HEK293 (cell line): ENCODE measurements around the gene IRF1.

Source experiments
- CTCF ChIA-PET: fragments of 350-600 bp; formaldehyde crosslinking; extraction: SDS; loops from one replicate; lab custom pipeline; 2021; ENCODE audit warnings: antibody characterized with exemption; lab: Yijun Ruan, JAX
- POLR2A ChIA-PET: fragments of 300-600 bp; formaldehyde crosslinking; extraction: SDS; loops from one replicate; lab custom pipeline; 2020; ENCODE audit warnings: antibody characterized with exemption, inconsistent platforms; lab: Yijun Ruan, JAX
- H3K27ac ChIP-seq: fragments of 200-500 bp; sonication (Bioruptor generic); 2 replicates; pipeline ENCODE4 v1.5.1; 2014; ENCODE audit warnings: low read depth, low read length, control low read depth, inconsistent platforms; ENCODE audit errors: extremely low read depth
- H3K36me3 ChIP-seq, 2 experiments: fragments of 200-500 bp in 1 of 2; sonication (Bioruptor generic) in 1 of 2; 1 replicate in 1 of 2; 2 replicates in 1 of 2; pipeline ENCODE4 v1.5.1; 2014 to 2017; ENCODE audit warnings: inconsistent platforms in 2 of 2, low read length in 2 of 2; ENCODE audit not compliant: control insufficient read depth in 2 of 2, insufficient read depth in 1 of 2
- H3K4me1 ChIP-seq: fragments of 200-500 bp; sonication (Bioruptor generic); 2 replicates; pipeline ENCODE4 v1.5.1; 2014; ENCODE audit warnings: mild to moderate bottlenecking, low read length, inconsistent platforms; ENCODE audit not compliant: control insufficient read depth, insufficient read depth
- H3K4me3 ChIP-seq: 2 replicates; pipeline ENCODE4 v1.5.1; 2011; ENCODE audit warnings: low read depth, mild to moderate bottlenecking, control low read depth, low read length, moderate library complexity
- H3K9me3 ChIP-seq: fragments of 200-500 bp; sonication (Bioruptor generic); 2 replicates; pipeline ENCODE4 v1.5.1; 2014; ENCODE audit warnings: low read depth, low read length, inconsistent platforms; ENCODE audit not compliant: control insufficient read depth, insufficient read depth
- GLI4 ChIP-seq: fragments of 450-650 bp; formaldehyde crosslinking; IDR thresholded peaks from 2 replicates; pipeline ENCODE4 v1.5.1; 2016; ENCODE audit warnings: missing biosample characterization, missing genetic modification characterization
- PATZ1 ChIP-seq: fragments of 450-650 bp; formaldehyde crosslinking; IDR thresholded peaks from 2 replicates; pipeline ENCODE4 v1.5.1; 2016; ENCODE audit warnings: missing biosample characterization, missing genetic modification characterization
- PRDM4 ChIP-seq: fragments of 450-650 bp; formaldehyde crosslinking; IDR thresholded peaks from 2 replicates; pipeline ENCODE4 v1.5.1; 2017; ENCODE audit warnings: missing biosample characterization, missing genetic modification characterization
- SALL2 ChIP-seq: fragments of 450-650 bp; formaldehyde crosslinking; IDR thresholded peaks from 2 replicates; pipeline ENCODE4 v1.5.0; 2017; ENCODE audit warnings: missing biosample characterization, mild to moderate bottlenecking, missing genetic modification characterization, borderline replicate concordance
- YY1 ChIP-seq: fragments of 450-650 bp; formaldehyde crosslinking; IDR thresholded peaks from 2 replicates; pipeline ENCODE4 v1.5.1; 2018; ENCODE audit warnings: missing biosample characterization, missing genetic modification characterization
- ZBTB20 ChIP-seq: fragments of 450-650 bp; formaldehyde crosslinking; IDR thresholded peaks from 2 replicates; pipeline ENCODE4 v1.5.1; 2016; ENCODE audit warnings: missing biosample characterization, missing genetic modification characterization
- ZFP41 ChIP-seq: fragments of 450-650 bp; formaldehyde crosslinking; IDR thresholded peaks from 2 replicates; pipeline ENCODE4 v1.5.1; 2016; ENCODE audit warnings: missing biosample characterization, missing genetic modification characterization, borderline replicate concordance
- ZNF10 ChIP-seq: fragments of 450-650 bp; formaldehyde crosslinking; IDR thresholded peaks from 2 replicates; pipeline ENCODE4 v1.5.1; 2017; ENCODE audit warnings: missing biosample characterization, missing genetic modification characterization
- ZNF112 ChIP-seq: fragments of 450-650 bp; formaldehyde crosslinking; IDR thresholded peaks from 2 replicates; pipeline ENCODE4 v1.5.0; 2017; ENCODE audit warnings: missing biosample characterization, missing genetic modification characterization
- ZNF2 ChIP-seq: fragments of 450-650 bp; formaldehyde crosslinking; IDR thresholded peaks from 2 replicates; pipeline ENCODE4 v1.5.1; 2016; ENCODE audit warnings: missing biosample characterization, missing genetic modification characterization
- ZNF366 ChIP-seq: fragments of 450-650 bp; formaldehyde crosslinking; conservative IDR thresholded peaks from 2 replicates; pipeline ENCODE4 v1.5.1; 2016; ENCODE audit warnings: missing biosample characterization, missing genetic modification characterization
- ZNF600 ChIP-seq: fragments of 450-650 bp; formaldehyde crosslinking; IDR thresholded peaks from 2 replicates; pipeline ENCODE4 v1.5.1; 2016; ENCODE audit warnings: missing biosample characterization, missing genetic modification characterization
- ZNF707 ChIP-seq: fragments of 450-650 bp; formaldehyde crosslinking; IDR thresholded peaks from 2 replicates; pipeline ENCODE4 v1.5.1; 2016; ENCODE audit warnings: missing biosample characterization, missing genetic modification characterization

IRF1 gene

GRCh38 chr5:132500244-132500930 is 9.8 kb upstream of the IRF1 start:
- Histone ChIP-seq H3K4me3 (no peak overlapping the region), H3K9me3 (no peaks in the 10 kb centered on the region), H3K27ac (no peak overlapping the region), H3K4me1 (peaks cover 2% of the 10 kb centered on the region), H3K36me3 (no peaks in the 10 kb centered on the region)
- peak; percentile 43; the same call in 1 of the 2 replicates for TF ChIP-seq ZNF10 (tag by site-specific recombination)
- TF ChIP-seq YY1 (tag by site-specific recombination): no peak
- ChIA-PET POLR2A (interaction anchor here (0.8 to 1.5 kb wide), 4 partner anchors 10 to 277 kb away, joined by 3 to 11 read pairs (median 4); partner anchors contain the start of gene IRF1), CTCF (interaction anchor here (0.6 to 7.7 kb wide), 36 partner anchors 8 to 435 kb away, joined by 3 to 140 read pairs (median 4); partner anchors contain the start of gene SLC22A4)

GRCh38 chr5:132499440-132500243 is 9.1 kb upstream of the IRF1 start:
- POLR2A ChIA-PET: interaction anchor here (0.8 to 1.2 kb wide), 3 partner anchors 9 to 278 kb away, joined by 3 to 4 read pairs (median 3); partner anchors contain the start of gene IRF1
- Histone ChIP-seq H3K4me1 (peaks cover 4% of the 10 kb centered on the region), H3K27ac (no peak overlapping the region), H3K36me3 (no peaks in the 10 kb centered on the region), H3K9me3 (no peaks in the 10 kb centered on the region), H3K4me3 (no peak overlapping the region)
- TF ChIP-seq ZNF600 (tag by site-specific recombination): peak; percentile 79; the same call in 1 of the 2 replicates
- TF ChIP-seq PRDM4 (tag by site-specific recombination): no peak
- TF ChIP-seq SALL2: no peak
- CTCF ChIA-PET: interaction anchor here (1.0 to 7.7 kb wide), 14 partner anchors 10 to 320 kb away, joined by 3 to 140 read pairs (median 10); partner anchors contain the start of gene SLC22A4

- no peak overlapping the region for H3K27ac ChIP-seq
- no peaks in the 10 kb centered on the region for H3K9me3 ChIP-seq
- H3K4me1 ChIP-seq: peaks cover 4% of the 10 kb centered on the region
- H3K4me3 ChIP-seq: no peak overlapping the region
- POLR2A ChIA-PET: interaction anchor here (0.8 kb wide), 1 partner anchor 8 kb away, joined by 3 read pairs; the partner anchor contains the start of gene IRF1
- TF ChIP-seq ZBTB20 (tag by site-specific recombination): no peak
- TF ChIP-seq ZNF2: no peak
- no peak for TF ChIP-seq ZNF112 (tag by site-specific recombination)
- TF ChIP-seq PATZ1 (tag by site-specific recombination): no peak
- no peak for TF ChIP-seq ZFP41
- TF ChIP-seq ZNF707 (tag by site-specific recombination): no peak
- peak; percentile 86 for TF ChIP-seq ZNF366 (tag by site-specific recombination)
- no peak for TF ChIP-seq GLI4 (tag by site-specific recombination)
- H3K36me3 ChIP-seq: no peaks in the 10 kb centered on the region
- CTCF ChIA-PET: interaction anchor here (0.6 to 7.7 kb wide), 11 partner anchors 10 to 1464 kb away, joined by 3 to 140 read pairs (median 7); no protein-coding TSS in a partner anchor
Measured at GRCh38 chr5:132498686-132499271, 8.2 kb upstream of the IRF1 start.
